GM21528 (cell line): ENCODE data around the gene SMAD3.

ENCODE experiments used
- ATAC-seq: cut with Tn5 transposase; IDR thresholded peaks from one replicate; pipeline ENCODE4 v1.9.1; 2021; ENCODE audit warnings: mild to moderate bottlenecking, moderate library complexity; ENCODE audit not compliant: unreplicated experiment, low FRiP score

SMAD3 gene

GRCh38 chr15:67192185-67192820 lies 126.9 kb downstream of the SMAD3 start:
- ATAC-seq = no peak

GRCh38 chr15:67193223-67193990 lies 128.0 kb downstream of the SMAD3 start:
- no peak for ATAC-seq

- ATAC-seq = no peak
Measured at GRCh38 chr15:67194171-67195114, 129.0 kb downstream of the SMAD3 start.

- ATAC-seq = no peak
Measured at GRCh38 chr15:67195305-67195704, 129.9 kb downstream of the SMAD3 start.

- no peak for ATAC-seq
Measured at GRCh38 chr15:67196222-67196621, 130.8 kb downstream of the SMAD3 start.

GRCh38 chr15:67196672-67197363 lies 131.4 kb downstream of the SMAD3 start:
- ATAC-seq = no peak

- no peak for ATAC-seq
Measured at GRCh38 chr15:67197364-67197695, 131.9 kb downstream of the SMAD3 start.

- ATAC-seq = no peak
Measured at GRCh38 chr15:67198157-67198754, 132.9 kb downstream of the SMAD3 start.

GRCh38 chr15:67199391-67199790 lies 134.0 kb downstream of the SMAD3 start:
- ATAC-seq = no peak

- no peak for ATAC-seq
Measured at GRCh38 chr15:67199881-67200763, 134.7 kb downstream of the SMAD3 start.

- no peak for ATAC-seq
Measured at GRCh38 chr15:67201136-67201535, 135.7 kb downstream of the SMAD3 start.

- ATAC-seq = no peak
Measured at GRCh38 chr15:67202091-67202490, 136.7 kb downstream of the SMAD3 start.

GRCh38 chr15:67202991-67203390 lies 137.6 kb downstream of the SMAD3 start:
- no peak for ATAC-seq

GRCh38 chr15:67207555-67208207 lies 142.3 kb downstream of the SMAD3 start:
- no peak for ATAC-seq

- ATAC-seq = no peak
Measured at GRCh38 chr15:67208396-67208795, 143.0 kb downstream of the SMAD3 start.

- no peak for ATAC-seq
Measured at GRCh38 chr15:67210555-67211168, 145.3 kb downstream of the SMAD3 start.

- ATAC-seq = no peak
Measured at GRCh38 chr15:67212684-67213367, 147.4 kb downstream of the SMAD3 start.

GRCh38 chr15:67215102-67215501 lies 149.7 kb downstream of the SMAD3 start:
- ATAC-seq = no peak
